ENCODE data around the gene PNP. TPM values are rescaled to one million over a fixed set of nuclear protein-coding genes. Genes with fewer than 3 reads are reported as not detected.

PNP gene
- total and polyA plus RNA-seq, 2 donors (not counting 3 experiments of a cell fraction or from before 2014, with no cell fraction given) = 245 to 271 TPM

DNA sequence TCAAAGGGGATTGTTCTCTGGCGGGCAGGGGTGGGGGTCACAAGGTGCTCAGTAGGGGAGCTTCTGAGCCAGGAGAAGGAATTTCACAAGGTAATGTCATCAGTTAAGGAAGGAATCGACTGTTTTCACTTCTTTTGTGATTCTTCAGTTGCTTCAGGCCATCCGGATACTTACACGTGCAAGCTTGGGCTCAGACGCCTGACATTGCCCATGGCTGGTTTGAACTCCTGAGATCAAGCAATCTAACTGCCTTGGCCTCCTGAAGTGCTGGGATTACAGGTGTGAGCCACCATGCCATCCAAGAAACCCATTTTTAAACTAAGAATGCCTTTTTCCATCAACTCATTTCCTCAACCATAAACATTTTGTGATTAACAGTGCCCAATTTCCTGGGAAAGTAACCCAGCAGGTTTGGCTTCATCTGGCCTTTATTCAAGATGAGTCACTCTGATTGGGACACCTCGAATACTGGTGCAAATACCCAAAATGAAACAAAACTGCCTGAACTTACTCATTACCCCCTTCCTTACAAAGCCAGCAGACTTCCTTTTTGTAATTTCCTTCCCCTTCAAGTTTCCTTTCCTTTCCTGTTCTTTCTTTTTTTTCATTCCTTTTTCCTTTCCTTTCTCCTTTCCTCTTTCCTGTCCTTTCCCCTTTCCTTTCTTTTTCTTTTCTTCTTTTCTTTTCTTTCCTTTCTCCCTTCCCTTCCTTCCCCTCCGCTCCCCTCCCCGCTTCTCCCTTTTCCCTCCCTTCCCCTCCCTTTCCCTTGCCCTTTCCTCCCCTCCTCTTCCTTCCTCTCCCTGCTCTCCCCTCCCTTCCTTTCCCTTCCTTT, 25.9 kb downstream of the PNP start:
- Histone ChIP-seq H3K9ac (replicated peaks; ENCODE audit: extremely low read depth, insufficient read depth, low read length) (no peak overlapping the region), H2AFZ (ENCODE audit: low read depth, low read length) (no peak overlapping the region), H3K4me1 (ENCODE audit: control insufficient read depth, extremely low read depth, insufficient read depth, low read length) (peaks cover 30% of the 10 kb centered on the region), H3K4me3 (replicated peaks in 1 of 3; ENCODE audit: insufficient read depth in 1 of 3, low read depth in 1 of 3, low read length in 3 of 3) (no peak overlapping the region), H3K27ac (ENCODE audit: insufficient read depth, low read depth, low read length) (no peak overlapping the region), H3K4me2 (ENCODE audit: insufficient read depth, low read length) (no peak overlapping the region), H3K9me1 (replicated peaks; ENCODE audit: control insufficient read depth, extremely low read depth, insufficient read depth, low read length) (no peaks in the 10 kb centered on the region), H3K36me3 (ENCODE audit: control insufficient read depth in 2 of 2, extremely low read depth in 1 of 2, insufficient read depth in 2 of 2, low read length in 2 of 2) (no peaks in the 10 kb centered on the region), H3K27me3 (ENCODE audit: control insufficient read depth in 2 of 2, insufficient read depth in 2 of 2, low read length in 2 of 2) (no peaks in the 10 kb centered on the region), H3K9me3 (replicated peaks; ENCODE audit: control insufficient read depth, insufficient read depth, low read length) (no peaks in the 10 kb centered on the region), H3K79me2 (ENCODE audit: control insufficient read depth, insufficient read depth, low read length) (no peaks in the 10 kb centered on the region), H4K20me1 (replicated peaks; ENCODE audit: control insufficient read depth, extremely low read depth, insufficient read depth, low read length) (no peaks in the 10 kb centered on the region)
- peak; percentile 51 for DNase-seq (ENCODE audit: low read depth, low spot score)
- ChIA-PET POLR2A (no interaction called here), CTCF (interaction anchor here (1.8 kb wide), 1 partner anchor 7 kb away, joined by 4 read pairs; no protein-coding TSS in a partner anchor)
- peak; percentile 78 for FAIRE-seq
- intact Hi-C loops (cut with micrococcal nuclease) (no loop called here), dilution Hi-C loops (cut with MboI; ENCODE audit: extremely low pct_ligation_motif_present, low sequenced_read_pairs) (no loop called here)
- TF ChIP-seq, protein P1, sequence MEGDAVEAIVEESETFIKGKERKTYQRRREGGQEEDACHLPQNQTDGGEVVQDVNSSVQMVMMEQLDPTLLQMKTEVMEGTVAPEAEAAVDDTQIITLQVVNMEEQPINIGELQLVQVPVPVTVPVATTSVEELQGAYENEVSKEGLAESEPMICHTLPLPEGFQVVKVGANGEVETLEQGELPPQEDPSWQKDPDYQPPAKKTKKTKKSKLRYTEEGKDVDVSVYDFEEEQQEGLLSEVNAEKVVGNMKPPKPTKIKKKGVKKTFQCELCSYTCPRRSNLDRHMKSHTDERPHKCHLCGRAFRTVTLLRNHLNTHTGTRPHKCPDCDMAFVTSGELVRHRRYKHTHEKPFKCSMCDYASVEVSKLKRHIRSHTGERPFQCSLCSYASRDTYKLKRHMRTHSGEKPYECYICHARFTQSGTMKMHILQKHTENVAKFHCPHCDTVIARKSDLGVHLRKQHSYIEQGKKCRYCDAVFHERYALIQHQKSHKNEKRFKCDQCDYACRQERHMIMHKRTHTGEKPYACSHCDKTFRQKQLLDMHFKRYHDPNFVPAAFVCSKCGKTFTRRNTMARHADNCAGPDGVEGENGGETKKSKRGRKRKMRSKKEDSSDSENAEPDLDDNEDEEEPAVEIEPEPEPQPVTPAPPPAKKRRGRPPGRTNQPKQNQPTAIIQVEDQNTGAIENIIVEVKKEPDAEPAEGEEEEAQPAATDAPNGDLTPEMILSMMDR (IDR thresholded peaks at IDR 0.05; ENCODE audit: extremely low read depth in 1 of 2, insufficient read depth in 1 of 2, low read depth in 1 of 2, low read length in 2 of 2) = no peak
- TF ChIP-seq FOS (IDR thresholded peaks at IDR 0.05; ENCODE audit: borderline replicate concordance, insufficient read depth, low read length) = peak; percentile 82
- TF ChIP-seq GATA2 (IDR thresholded peaks at IDR 0.05; ENCODE audit: insufficient read depth, insufficient read length, low read depth, low read length) = peak; percentile 13
- peak; percentile 66 for TF ChIP-seq JUN (IDR thresholded peaks at IDR 0.05; ENCODE audit: borderline replicate concordance, insufficient read depth, insufficient read length, low read depth)
- no TSS peak for BruUV-seq (replicated peaks)
